ENCODE results near the gene RNF150.

Gene RNF150

DNA sequence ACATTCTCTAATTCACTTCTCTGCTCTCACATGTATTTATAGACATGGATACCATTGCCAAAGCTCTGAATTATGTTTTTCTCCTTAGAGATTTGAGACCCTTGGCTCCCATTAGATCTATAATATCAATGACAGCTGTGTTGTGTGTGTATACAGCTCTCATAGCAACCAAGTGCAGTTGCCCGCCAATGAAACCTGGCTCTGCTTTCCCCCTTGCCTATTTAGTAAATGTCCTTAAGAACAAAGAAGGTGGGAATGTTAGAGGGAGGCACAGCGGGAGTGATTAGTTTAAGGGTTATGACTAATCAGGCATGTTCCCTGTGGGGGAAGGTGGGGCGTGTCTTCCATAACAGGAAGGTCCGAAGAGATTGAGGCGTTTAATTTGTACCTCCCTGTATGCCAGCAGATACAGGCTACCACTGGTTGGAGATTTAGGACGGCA lies 276.6 kb downstream of the RNF150 start:
- Histone ChIP-seq H3K27me3 (ENCODE audit: low read depth, low read length) (no peaks in the 10 kb centered on the region), H3K27ac (ENCODE audit: low read length) (peak overlapping the region; percentile 71), H3K9me3 (ENCODE audit: control insufficient read depth in 1 of 2, low read length in 2 of 2) (no peaks in the 10 kb centered on the region), H3K4me1 (ENCODE audit: control insufficient read depth in 1 of 2, insufficient read depth in 2 of 2, low read length in 2 of 2) (peaks cover 4 to 5% of the 10 kb centered on the region in 2 donors), H3K36me3 (ENCODE audit: control insufficient read depth in 1 of 2, insufficient read depth in 2 of 2, low read length in 2 of 2) (no peaks in the 10 kb centered on the region), H3K4me3 (ENCODE audit: low read depth in 1 of 2, low read length in 2 of 2) (no peak overlapping the region)

DNA sequence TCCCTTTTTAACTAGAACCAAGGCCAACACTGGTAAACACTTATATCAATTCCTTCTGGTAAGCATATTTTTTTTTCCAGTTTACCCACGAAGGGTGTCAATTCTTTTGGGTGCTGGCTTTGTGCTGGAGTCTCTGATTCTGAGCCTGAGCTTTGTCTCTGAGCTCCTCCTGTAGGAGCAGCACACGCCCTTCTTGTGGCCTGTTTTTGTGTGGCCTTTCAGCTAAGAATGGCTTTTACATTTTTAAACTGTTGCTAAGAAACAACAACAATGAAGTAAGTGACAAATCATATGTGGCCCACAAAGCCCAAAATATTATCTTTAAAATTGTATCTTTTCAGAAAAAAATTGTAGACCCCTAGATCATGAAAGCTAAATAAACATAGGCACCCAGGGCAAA lies 279.1 kb downstream of the RNF150 start:
- no peak overlapping the region for H3K27ac ChIP-seq (ENCODE audit: low read length)
- H3K36me3 ChIP-seq (ENCODE audit: control insufficient read depth in 1 of 2, insufficient read depth in 2 of 2, low read length in 2 of 2): no peaks in the 10 kb centered on the region
- no peak overlapping the region for H3K4me3 ChIP-seq (ENCODE audit: low read depth in 1 of 2, low read length in 2 of 2)
- H3K27me3 ChIP-seq (ENCODE audit: low read depth, low read length): no peaks in the 10 kb centered on the region
- no peaks in the 10 kb centered on the region for H3K9me3 ChIP-seq (ENCODE audit: control insufficient read depth in 1 of 2, low read length in 2 of 2)
- H3K4me1 ChIP-seq (ENCODE audit: control insufficient read depth in 1 of 2, insufficient read depth in 2 of 2, low read length in 2 of 2): peaks cover 0 to 5% of the 10 kb centered on the region in 2 donors

DNA sequence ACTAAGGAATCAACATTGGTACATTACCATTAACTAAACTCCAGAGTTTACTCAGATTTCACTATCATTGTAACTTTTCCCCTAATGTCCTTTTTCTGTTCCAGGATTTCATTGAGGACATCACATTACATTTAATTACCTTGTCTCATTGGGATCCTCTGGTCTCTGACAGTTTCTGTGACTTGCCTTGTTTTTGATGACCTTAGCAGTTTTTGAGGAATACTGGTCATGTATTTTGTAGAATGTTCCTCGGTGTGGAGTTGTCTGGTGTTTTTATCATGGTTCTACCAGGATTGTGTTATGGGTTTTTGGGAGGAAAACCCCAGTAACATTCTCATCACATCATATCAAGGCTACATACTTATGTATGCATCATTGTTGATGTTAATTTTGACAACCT lies 281.5 kb downstream of the RNF150 start:
- Histone ChIP-seq H3K36me3 (ENCODE audit: control insufficient read depth in 1 of 2, insufficient read depth in 2 of 2, low read length in 2 of 2) (no peaks in the 10 kb centered on the region), H3K4me3 (ENCODE audit: low read depth in 1 of 2, low read length in 2 of 2) (no peak overlapping the region), H3K27me3 (ENCODE audit: low read depth, low read length) (no peaks in the 10 kb centered on the region), H3K4me1 (ENCODE audit: control insufficient read depth in 1 of 2, insufficient read depth in 2 of 2, low read length in 2 of 2) (peaks cover 0 to 1% of the 10 kb centered on the region in 2 donors), H3K27ac (ENCODE audit: low read length) (no peak overlapping the region), H3K9me3 (ENCODE audit: control insufficient read depth in 1 of 2, low read length in 2 of 2) (no peaks in the 10 kb centered on the region)

DNA sequence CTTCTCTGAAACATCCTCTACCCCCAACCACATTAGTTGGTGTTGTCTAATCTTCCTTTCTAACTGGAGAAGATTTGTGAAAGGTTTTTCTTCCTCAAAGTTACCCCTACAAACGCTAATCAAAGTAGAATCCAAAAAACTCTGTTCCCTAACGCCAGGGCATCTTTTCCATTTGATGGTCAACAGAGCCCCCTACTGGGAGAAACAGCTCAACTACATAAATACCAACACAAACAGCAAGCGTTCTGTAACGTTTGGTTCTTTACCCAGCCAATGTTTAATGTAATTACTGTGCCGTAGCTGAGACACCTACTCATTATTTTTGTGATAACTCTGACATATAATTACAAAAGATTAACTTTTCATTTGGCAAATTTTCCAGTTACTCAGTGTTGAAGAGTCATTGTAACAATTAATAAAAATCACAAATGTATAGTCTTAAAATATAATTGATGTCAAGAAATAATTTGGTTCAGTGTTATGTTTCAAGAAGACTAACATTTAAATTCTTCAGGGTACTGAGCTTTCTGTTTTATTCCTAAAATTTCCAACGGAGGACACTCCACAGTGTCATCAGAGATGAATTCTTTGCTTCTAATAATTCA lies 282.1 kb downstream of the RNF150 start:
- Histone ChIP-seq H3K9me3 (ENCODE audit: control insufficient read depth in 1 of 2, low read length in 2 of 2) (no peaks in the 10 kb centered on the region), H3K4me1 (ENCODE audit: control insufficient read depth in 1 of 2, insufficient read depth in 2 of 2, low read length in 2 of 2) (no peaks in the 10 kb centered on the region), H3K27me3 (ENCODE audit: low read depth, low read length) (no peaks in the 10 kb centered on the region), H3K4me3 (ENCODE audit: low read depth in 1 of 2, low read length in 2 of 2) (no peak overlapping the region), H3K36me3 (ENCODE audit: control insufficient read depth in 1 of 2, insufficient read depth in 2 of 2, low read length in 2 of 2) (no peaks in the 10 kb centered on the region), H3K27ac (ENCODE audit: low read length) (no peak overlapping the region)

GRCh38 chr4:140849526-140849925 lies 283.7 kb downstream of the RNF150 start:
- Histone ChIP-seq H3K4me3 (ENCODE audit: low read depth in 1 of 2, low read length in 2 of 2) (no peak overlapping the region), H3K9me3 (ENCODE audit: control insufficient read depth in 1 of 2, low read length in 2 of 2) (no peaks in the 10 kb centered on the region), H3K27me3 (ENCODE audit: low read depth, low read length) (no peaks in the 10 kb centered on the region), H3K27ac (ENCODE audit: low read length) (no peak overlapping the region), H3K36me3 (ENCODE audit: control insufficient read depth in 1 of 2, insufficient read depth in 2 of 2, low read length in 2 of 2) (no peaks in the 10 kb centered on the region), H3K4me1 (ENCODE audit: control insufficient read depth in 1 of 2, insufficient read depth in 2 of 2, low read length in 2 of 2) (no peaks in the 10 kb centered on the region)

DNA sequence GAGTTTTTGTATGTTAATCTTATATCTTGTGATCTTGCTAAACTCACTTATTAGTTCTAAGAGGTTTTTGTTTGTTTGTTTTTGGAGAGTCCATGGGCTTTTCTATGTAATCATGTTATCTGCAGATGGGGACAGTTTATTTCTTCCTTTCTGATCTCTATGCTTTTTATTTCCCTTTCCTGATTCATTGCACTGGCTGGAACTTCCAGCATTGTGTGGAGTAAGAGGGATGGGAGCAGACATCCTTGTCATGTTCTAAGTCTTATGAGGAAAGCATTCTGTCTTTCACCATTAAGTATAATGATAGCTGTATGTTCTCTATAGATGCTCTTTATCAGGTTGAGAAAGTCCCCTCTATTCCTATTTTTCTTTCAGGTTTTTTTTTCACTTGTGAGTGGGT lies 286.5 kb downstream of the RNF150 start:
- Histone ChIP-seq H3K4me3 (ENCODE audit: low read depth in 1 of 2, low read length in 2 of 2) (no peak overlapping the region), H3K4me1 (ENCODE audit: control insufficient read depth in 1 of 2, insufficient read depth in 2 of 2, low read length in 2 of 2) (no peaks in the 10 kb centered on the region), H3K36me3 (ENCODE audit: control insufficient read depth in 1 of 2, insufficient read depth in 2 of 2, low read length in 2 of 2) (no peaks in the 10 kb centered on the region), H3K27me3 (ENCODE audit: low read depth, low read length) (no peaks in the 10 kb centered on the region), H3K27ac (ENCODE audit: low read length) (no peak overlapping the region), H3K9me3 (ENCODE audit: control insufficient read depth in 1 of 2, low read length in 2 of 2) (no peaks in the 10 kb centered on the region)

DNA sequence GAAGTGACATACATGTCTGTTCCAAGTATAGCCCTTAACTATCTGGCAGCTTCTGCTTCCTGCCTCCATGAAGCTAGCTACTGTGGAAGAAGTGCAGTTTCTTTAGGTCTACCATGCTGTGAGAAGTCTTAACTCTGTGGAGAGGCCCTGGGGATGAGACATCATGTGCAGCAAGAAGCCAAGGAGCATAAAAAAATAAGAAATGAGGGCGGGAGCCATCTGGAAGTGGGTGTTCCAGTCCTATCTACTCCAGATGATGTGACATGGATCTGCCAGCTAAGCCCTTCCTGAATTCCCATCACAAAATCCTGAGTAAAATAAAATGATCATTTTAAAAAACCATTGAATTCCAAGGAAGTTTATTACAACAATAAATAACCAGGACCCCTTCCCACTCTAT lies 289.2 kb downstream of the RNF150 start:
- no peaks in the 10 kb centered on the region for H3K27me3 ChIP-seq (ENCODE audit: low read depth, low read length)
- no peaks in the 10 kb centered on the region for H3K9me3 ChIP-seq (ENCODE audit: control insufficient read depth in 1 of 2, low read length in 2 of 2)
- H3K36me3 ChIP-seq (ENCODE audit: control insufficient read depth in 1 of 2, insufficient read depth in 2 of 2, low read length in 2 of 2): no peaks in the 10 kb centered on the region
- no peak overlapping the region for H3K4me3 ChIP-seq (ENCODE audit: low read depth in 1 of 2, low read length in 2 of 2)
- no peak overlapping the region for H3K27ac ChIP-seq (ENCODE audit: low read length)
- H3K4me1 ChIP-seq (ENCODE audit: control insufficient read depth in 1 of 2, insufficient read depth in 2 of 2, low read length in 2 of 2): no peaks in the 10 kb centered on the region

DNA sequence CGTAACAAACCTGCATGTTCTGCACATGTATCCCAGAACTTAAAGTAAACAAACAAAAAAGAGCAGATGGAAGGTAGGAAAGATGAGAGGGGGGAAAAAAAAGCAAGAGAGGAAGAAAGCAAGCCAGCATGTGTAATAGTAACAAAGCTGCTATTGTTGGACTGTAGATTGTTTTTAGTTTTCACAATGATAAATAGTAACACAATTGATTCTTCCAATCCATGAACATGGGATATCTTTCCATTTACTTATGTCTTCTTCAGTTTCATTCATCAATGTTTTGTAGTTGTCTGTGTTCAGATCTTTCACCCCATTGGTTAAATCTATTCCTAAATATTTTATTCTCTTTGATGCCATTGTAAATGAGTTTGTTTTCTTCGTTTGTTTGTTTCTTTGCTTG lies 292.1 kb downstream of the RNF150 start:
- no peaks in the 10 kb centered on the region for H3K27me3 ChIP-seq (ENCODE audit: low read depth, low read length)
- no peak overlapping the region for H3K27ac ChIP-seq (ENCODE audit: low read length)
- H3K4me1 ChIP-seq (ENCODE audit: control insufficient read depth in 1 of 2, insufficient read depth in 2 of 2, low read length in 2 of 2): no peaks in the 10 kb centered on the region
- no peak overlapping the region for H3K4me3 ChIP-seq (ENCODE audit: low read depth in 1 of 2, low read length in 2 of 2)
- no peaks in the 10 kb centered on the region for H3K9me3 ChIP-seq (ENCODE audit: control insufficient read depth in 1 of 2, low read length in 2 of 2)
- H3K36me3 ChIP-seq (ENCODE audit: control insufficient read depth in 1 of 2, insufficient read depth in 2 of 2, low read length in 2 of 2): no peaks in the 10 kb centered on the region

GRCh38 chr4:140839888-140840790 lies 293.1 kb downstream of the RNF150 start:
- H3K9me3 ChIP-seq (ENCODE audit: control insufficient read depth in 1 of 2, low read length in 2 of 2): no peaks in the 10 kb centered on the region
- H3K4me1 ChIP-seq (ENCODE audit: control insufficient read depth in 1 of 2, insufficient read depth in 2 of 2, low read length in 2 of 2): no peaks in the 10 kb centered on the region
- no peak overlapping the region for H3K27ac ChIP-seq (ENCODE audit: low read length)
- no peaks in the 10 kb centered on the region for H3K36me3 ChIP-seq (ENCODE audit: control insufficient read depth in 1 of 2, insufficient read depth in 2 of 2, low read length in 2 of 2)
- no peak overlapping the region for H3K4me3 ChIP-seq (ENCODE audit: low read depth in 1 of 2, low read length in 2 of 2)
- H3K27me3 ChIP-seq (ENCODE audit: low read depth, low read length): no peaks in the 10 kb centered on the region

DNA sequence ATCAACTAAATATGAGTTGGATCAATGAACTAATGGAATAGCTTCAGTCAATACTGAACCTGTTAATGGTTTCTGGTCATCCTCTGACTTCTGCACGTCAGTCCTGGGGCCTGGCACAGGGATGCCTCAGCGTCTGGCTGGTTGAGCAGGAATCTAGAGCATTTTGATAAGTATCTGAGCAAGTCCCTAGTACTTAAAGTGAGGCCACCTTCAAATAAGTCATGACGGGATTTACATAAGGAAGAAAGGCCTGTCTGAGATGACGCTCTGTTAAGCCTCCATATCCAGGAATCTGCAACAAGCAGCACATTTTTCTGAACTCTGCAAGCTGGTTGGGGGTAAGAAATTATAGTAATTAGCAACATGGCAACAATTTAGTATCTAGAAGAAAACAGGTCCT lies 293.9 kb downstream of the RNF150 start:
- H3K4me3 ChIP-seq (ENCODE audit: low read depth in 1 of 2, low read length in 2 of 2): no peak overlapping the region
- peaks cover 0 to 4% of the 10 kb centered on the region in 2 donors for H3K4me1 ChIP-seq (ENCODE audit: control insufficient read depth in 1 of 2, insufficient read depth in 2 of 2, low read length in 2 of 2)
- H3K36me3 ChIP-seq (ENCODE audit: control insufficient read depth in 1 of 2, insufficient read depth in 2 of 2, low read length in 2 of 2): no peaks in the 10 kb centered on the region
- no peak overlapping the region for H3K27ac ChIP-seq (ENCODE audit: low read length)
- H3K9me3 ChIP-seq (ENCODE audit: control insufficient read depth in 1 of 2, low read length in 2 of 2): no peaks in the 10 kb centered on the region
- H3K27me3 ChIP-seq (ENCODE audit: low read depth, low read length): no peaks in the 10 kb centered on the region

DNA sequence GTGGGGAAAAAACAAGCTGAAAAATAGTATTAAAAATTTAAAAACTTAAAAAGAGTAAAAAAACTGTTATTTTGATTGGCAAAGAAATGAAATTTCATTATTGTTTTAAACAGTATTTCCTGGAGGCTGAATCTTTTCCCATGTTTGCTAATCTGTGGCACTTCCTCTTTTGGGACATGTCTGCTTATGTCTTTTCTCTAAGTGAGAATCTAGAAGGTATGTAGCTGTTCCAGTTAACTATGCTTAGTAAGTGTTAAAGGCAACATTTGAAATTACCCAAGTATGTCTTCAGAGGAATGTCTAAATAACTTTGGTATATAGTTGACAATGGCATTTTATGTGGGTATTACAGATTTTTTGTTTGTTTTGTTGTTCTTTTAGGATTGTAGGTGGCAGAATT lies 295.5 kb downstream of the RNF150 start:
- H3K4me1 ChIP-seq (ENCODE audit: control insufficient read depth in 1 of 2, insufficient read depth in 2 of 2, low read length in 2 of 2): peaks cover 0 to 4% of the 10 kb centered on the region in 2 donors
- H3K27ac ChIP-seq (ENCODE audit: low read length): no peak overlapping the region
- H3K9me3 ChIP-seq (ENCODE audit: control insufficient read depth in 1 of 2, low read length in 2 of 2): no peaks in the 10 kb centered on the region

More for the DNA sequence above, 295.5 kb downstream of the RNF150 start:
- no peaks in the 10 kb centered on the region for H3K36me3 ChIP-seq (ENCODE audit: control insufficient read depth in 1 of 2, insufficient read depth in 2 of 2, low read length in 2 of 2)
- no peak overlapping the region for H3K4me3 ChIP-seq (ENCODE audit: low read depth in 1 of 2, low read length in 2 of 2)
- H3K27me3 ChIP-seq (ENCODE audit: low read depth, low read length): no peaks in the 10 kb centered on the region
